Ovary (tissue), 3 donors: Measurements from ENCODE around the gene OPCML.

Experiments used
- CTCF ChIP-seq, 3 donors: fragments of 450-650 bp in 2 of 3; fragments of 200-600 bp in 1 of 3; IDR thresholded peaks; one replicate each; pipeline versions ENCODE4 v1.5.1 to v1.8.0; 2016 to 2022; ENCODE audit warnings: antibody characterized with exemption in 3 of 3, mild to moderate bottlenecking in 1 of 3
- EP300 ChIP-seq: sonication (generic); formaldehyde crosslinking; IDR thresholded peaks from one replicate; pipeline ENCODE4 v1.6.1; 2017; ENCODE audit warnings: antibody characterized with exemption
- POLR2A ChIP-seq: fragments of 450-650 bp; IDR thresholded peaks from one replicate; pipeline ENCODE4 v1.6.1; 2017; ENCODE audit warnings: antibody characterized with exemption, mild to moderate bottlenecking, moderate library complexity
- donor health status: DM: no; HTN: no; CAD: no.

GRCh38 chr11:133053124-133053776 is 479.1 kb downstream of the OPCML start:
- TF ChIP-seq CTCF (IDR thresholded peaks at IDR 0.05) (no peak), EP300 (no peak), POLR2A (no peak)
